SU-DHL-6 (cell line): ENCODE results near the gene SCLY.

Source experiments
- H2AFZ ChIP-seq: fragments of 200-600 bp; sonication (generic); 2 replicates; pipeline ENCODE4 v1.6.1; 2014; ENCODE audit warnings: low read depth, mild to moderate bottlenecking, moderate library complexity, mixed read lengths, antibody characterized with exemption, low read length; ENCODE audit not compliant: severe bottlenecking
- H3F3A ChIP-seq: fragments of 200-600 bp; shearing (Covaris generic); 2 replicates; pipeline ENCODE4 v1.6.0; 2016; ENCODE audit warnings: antibody characterized with exemption, mild to moderate bottlenecking; ENCODE audit not compliant: insufficient read depth
- H3K27ac ChIP-seq: fragments of 200-600 bp; sonication (generic); 2 replicates; pipeline ENCODE4 v1.5.1; 2016; ENCODE audit warnings: low read depth, mild to moderate bottlenecking, low read length, moderate library complexity, mixed read lengths
- H3K27me3 ChIP-seq: fragments of 200-600 bp; sonication (generic), shearing (Covaris generic); 2 replicates; pipeline ENCODE4 v1.6.0; 2014; ENCODE audit warnings: mild to moderate bottlenecking, low read length
- H3K36me3 ChIP-seq: fragments of 200-600 bp; sonication (generic); 2 replicates; pipeline ENCODE4 v1.6.1; 2014; ENCODE audit warnings: mild to moderate bottlenecking, low read length, mixed read lengths
- H3K4me2 ChIP-seq: fragments of 300-600, 200-600 bp; shearing (Covaris generic), sonication (generic); 2 replicates; pipeline ENCODE4 v1.6.0; 2014; ENCODE audit warnings: low read length, low read depth, mild to moderate bottlenecking; ENCODE audit not compliant: poor library complexity, severe bottlenecking
- H3K4me3 ChIP-seq: fragments of 200-600 bp; sonication (generic); 2 replicates; pipeline ENCODE4 v1.5.1; 2014; ENCODE audit warnings: antibody characterized with exemption, low read length, mild to moderate bottlenecking, mixed read lengths; ENCODE audit not compliant: insufficient read depth, poor library complexity, severe bottlenecking
- H3K79me2 ChIP-seq: fragments of 200-600 bp; sonication (generic); 2 replicates; pipeline ENCODE4 v1.6.1; 2014; ENCODE audit warnings: mild to moderate bottlenecking, low read length, moderate library complexity; ENCODE audit not compliant: insufficient read depth
- H3K9ac ChIP-seq: fragments of 200-600 bp; sonication (generic); 2 replicates; pipeline ENCODE4 v1.7.0; 2014; ENCODE audit warnings: mild to moderate bottlenecking, low read length
- H3K9me2 ChIP-seq: fragments of 200-600 bp; sonication (generic); replicated peaks from 2 replicates; pipeline ENCODE4 v1.6.1; 2014; ENCODE audit warnings: low read length; ENCODE audit not compliant: insufficient read depth
- H3K9me3 ChIP-seq: fragments of 200-600 bp; sonication (generic); 2 replicates; pipeline ENCODE4 v1.6.1; 2014; ENCODE audit warnings: low read length, mixed read lengths; ENCODE audit not compliant: insufficient read depth
- H4K20me1 ChIP-seq: fragments of 200-600 bp; sonication (generic); 2 replicates; pipeline ENCODE4 v1.6.1; 2014; ENCODE audit warnings: low read depth, mild to moderate bottlenecking, antibody characterized with exemption, low read length, moderate library complexity, mixed read lengths
- CTCF ChIP-seq: fragments of 200-600 bp; sonication (generic); IDR thresholded peaks from one replicate; pipeline ENCODE4 v1.5.1; 2017; ENCODE audit warnings: antibody characterized with exemption, mild to moderate bottlenecking, low read length, moderate library complexity; ENCODE audit not compliant: insufficient read depth, poor library complexity, severe bottlenecking
- EZH2phosphoT487 ChIP-seq: fragments of 200-600 bp; sonication (generic), shearing (Covaris generic); conservative IDR thresholded peaks from 2 replicates; pipeline ENCODE4 v1.6.1; 2018; ENCODE audit warnings: mild to moderate bottlenecking, antibody characterized with exemption, low read length, moderate library complexity, mixed read lengths

SCLY gene

GRCh38 chr2:238121511-238122286 is 60.9 kb downstream of the SCLY start:
- no peaks in the 10 kb centered on the region for H3K27me3 ChIP-seq
- H3K36me3 ChIP-seq: no peaks in the 10 kb centered on the region
- no peaks in the 10 kb centered on the region for H3K9me2 ChIP-seq
- no peak overlapping the region for H3K4me2 ChIP-seq
- no peak for TF ChIP-seq EZH2phosphoT487
- no peak for TF ChIP-seq CTCF
- no peaks in the 10 kb centered on the region for H4K20me1 ChIP-seq
- H3K4me3 ChIP-seq: no peak overlapping the region
- no peaks in the 10 kb centered on the region for H3K79me2 ChIP-seq
- H2AFZ ChIP-seq: no peak overlapping the region
- H3K27ac ChIP-seq: no peak overlapping the region
- H3F3A ChIP-seq: no peaks in the 10 kb centered on the region
- no peak overlapping the region for H3K9ac ChIP-seq
- H3K9me3 ChIP-seq: 0 out of 2 replicates have a peak, but pooled peaks cover 4% of the 10 kb centered on the region

- Histone ChIP-seq H3K36me3 (no peaks in the 10 kb centered on the region), H3K27ac (no peak overlapping the region), H3K9me3 (0 out of 2 replicates have a peak, but pooled peaks cover 4% of the 10 kb centered on the region), H3K4me3 (no peak overlapping the region), H3K9ac (no peak overlapping the region), H3K9me2 (no peaks in the 10 kb centered on the region), H3K27me3 (no peaks in the 10 kb centered on the region), H3F3A (no peaks in the 10 kb centered on the region), H2AFZ (no peak overlapping the region), H4K20me1 (no peaks in the 10 kb centered on the region), H3K4me2 (no peak overlapping the region), H3K79me2 (no peaks in the 10 kb centered on the region)
- no peak for TF ChIP-seq EZH2phosphoT487
- no peak for TF ChIP-seq CTCF
Measured at GRCh38 chr2:238122287-238123217, 61.8 kb downstream of the SCLY start.

GRCh38 chr2:238123218-238123971 is 62.6 kb downstream of the SCLY start:
- Histone ChIP-seq H4K20me1 (no peaks in the 10 kb centered on the region), H2AFZ (no peak overlapping the region), H3F3A (no peaks in the 10 kb centered on the region), H3K27me3 (no peaks in the 10 kb centered on the region), H3K27ac (no peak overlapping the region), H3K79me2 (no peaks in the 10 kb centered on the region), H3K9me2 (no peaks in the 10 kb centered on the region), H3K4me2 (no peak overlapping the region), H3K9me3 (0 out of 2 replicates have a peak, but pooled peaks cover 4% of the 10 kb centered on the region), H3K9ac (no peak overlapping the region), H3K36me3 (no peaks in the 10 kb centered on the region), H3K4me3 (no peak overlapping the region)
- no peak for TF ChIP-seq EZH2phosphoT487
